OCI-LY7 (cell line): ENCODE measurements around the gene DDX10.

Source experiments
- CTCF ChIP-seq: fragments of 200-600 bp; sonication (generic); conservative IDR thresholded peaks from 2 replicates; pipeline ENCODE4 v1.5.1; 2014; ENCODE audit warnings: mild to moderate bottlenecking, antibody characterized with exemption, low read length, moderate library complexity, mixed read lengths
- EZH2phosphoT487 ChIP-seq: fragments of 200-600 bp; sonication (generic); IDR thresholded peaks from 2 replicates; pipeline ENCODE4 v1.6.1; 2018; ENCODE audit warnings: low read depth, borderline replicate concordance, mild to moderate bottlenecking, mixed run types, antibody characterized with exemption, low read length, moderate library complexity, mixed read lengths

- TF ChIP-seq CTCF (no peak), EZH2phosphoT487 (no peak)
Measured at GRCh38 chr11:108895579-108896480, 231.0 kb downstream of the DDX10 start.
